ENCODE measurements around the gene SLC9A2. TPM values are rescaled to one million over a fixed set of nuclear protein-coding genes. Genes with fewer than 3 reads are reported as not detected.
A peak's percentile ranks its signal among the peaks of the same experiment; 100 is the strongest.

Gene SLC9A2
- total RNA-seq, 2 experiments from 2014 or later: not detected

- H3K36me3 Mint-ChIP-seq: no peaks in the 10 kb centered on the region
- no peak overlapping the region for H3K4me3 Mint-ChIP-seq
- no peak for DNase-seq
- H3K4me1 Mint-ChIP-seq: no peaks in the 10 kb centered on the region
- H3K9me3 Mint-ChIP-seq (ENCODE audit: low read depth): no peaks in the 10 kb centered on the region
- peaks cover 20% of the 10 kb centered on the region for H3K27me3 Mint-ChIP-seq
- ATAC-seq: no peak
- CTCF ChIA-PET: no interaction called here
- no peak overlapping the region for H3K27ac Mint-ChIP-seq
Observed at GRCh38 chr2:102635317-102635716, 16.0 kb downstream of the SLC9A2 start.

GRCh38 chr2:102636283-102636907, 17.0 kb downstream of the SLC9A2 start:
- Mint-ChIP-seq H3K27ac (no peak overlapping the region), H3K4me3 (no peak overlapping the region), H3K9me3 (ENCODE audit: low read depth) (no peaks in the 10 kb centered on the region), H3K4me1 (no peaks in the 10 kb centered on the region), H3K36me3 (no peaks in the 10 kb centered on the region), H3K27me3 (peaks cover 18% of the 10 kb centered on the region)
- DNase-seq (no peak), ATAC-seq (no peak)
- CTCF ChIA-PET: no interaction called here

DNA sequence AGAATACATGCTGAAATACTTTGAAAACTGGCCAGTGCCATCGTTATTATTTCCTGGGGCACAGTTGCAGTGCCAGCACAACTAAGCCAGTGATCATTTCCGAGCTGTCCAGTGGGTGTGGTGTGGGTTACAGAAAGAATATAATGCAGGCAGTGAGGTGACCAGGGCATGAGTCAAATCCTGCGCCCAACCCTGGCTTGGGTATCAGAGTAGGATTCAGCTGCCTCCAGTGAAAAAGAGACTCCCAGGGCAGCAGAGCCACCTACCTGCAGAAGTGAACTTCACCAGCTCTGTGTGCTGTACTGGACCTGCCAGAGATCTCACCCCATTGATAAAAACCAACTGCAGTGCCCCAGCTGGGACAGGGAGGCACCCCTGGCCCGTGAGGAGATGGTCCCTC, 18.0 kb downstream of the SLC9A2 start:
- Mint-ChIP-seq H3K36me3 (no peaks in the 10 kb centered on the region), H3K27me3 (peaks cover 17% of the 10 kb centered on the region), H3K4me3 (no peak overlapping the region), H3K9me3 (ENCODE audit: low read depth) (no peaks in the 10 kb centered on the region), H3K4me1 (no peaks in the 10 kb centered on the region), H3K27ac (no peak overlapping the region)
- no peak for DNase-seq
- CTCF ChIA-PET: no interaction called here
- no peak for ATAC-seq

GRCh38 chr2:102639429-102639828, 20.1 kb downstream of the SLC9A2 start:
- Mint-ChIP-seq H3K27ac (no peak overlapping the region), H3K4me3 (no peak overlapping the region), H3K4me1 (no peaks in the 10 kb centered on the region), H3K36me3 (no peaks in the 10 kb centered on the region), H3K9me3 (ENCODE audit: low read depth) (no peaks in the 10 kb centered on the region), H3K27me3 (peaks cover 17% of the 10 kb centered on the region)
- CTCF ChIA-PET: no interaction called here
- ATAC-seq: no peak
- no peak for DNase-seq

GRCh38 chr2:102652126-102652525, 32.8 kb downstream of the SLC9A2 start:
- DNase-seq (no peak), ATAC-seq (no peak)
- Mint-ChIP-seq H3K9me3 (ENCODE audit: low read depth) (no peaks in the 10 kb centered on the region), H3K4me1 (no peaks in the 10 kb centered on the region), H3K27me3 (peaks cover 36% of the 10 kb centered on the region), H3K4me3 (no peak overlapping the region), H3K36me3 (no peaks in the 10 kb centered on the region), H3K27ac (no peak overlapping the region)
- CTCF ChIA-PET: no interaction called here

DNA sequence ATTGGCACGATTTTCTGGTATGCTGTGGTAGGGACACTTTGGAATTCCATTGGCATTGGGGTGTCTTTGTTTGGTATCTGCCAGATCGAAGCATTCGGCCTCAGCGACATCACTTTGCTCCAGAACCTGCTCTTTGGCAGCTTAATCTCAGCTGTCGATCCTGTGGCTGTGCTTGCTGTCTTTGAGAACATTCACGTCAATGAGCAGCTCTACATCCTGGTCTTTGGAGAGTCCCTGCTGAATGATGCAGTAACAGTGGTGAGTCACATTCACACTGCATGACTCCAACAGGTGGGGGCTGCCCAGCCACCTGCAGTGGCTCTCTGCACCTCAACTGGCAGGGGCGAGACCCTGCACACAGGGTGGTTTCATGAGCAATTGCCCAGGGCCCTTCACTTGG, 38.4 kb downstream of the SLC9A2 start:
- Mint-ChIP-seq H3K4me3 (no peak overlapping the region), H3K9me3 (ENCODE audit: low read depth) (no peaks in the 10 kb centered on the region), H3K36me3 (no peaks in the 10 kb centered on the region), H3K4me1 (peaks cover 5% of the 10 kb centered on the region), H3K27ac (no peak overlapping the region), H3K27me3 (peaks cover 18% of the 10 kb centered on the region)
- ATAC-seq: no peak
- no peak for DNase-seq
- CTCF ChIA-PET: no interaction called here

DNA sequence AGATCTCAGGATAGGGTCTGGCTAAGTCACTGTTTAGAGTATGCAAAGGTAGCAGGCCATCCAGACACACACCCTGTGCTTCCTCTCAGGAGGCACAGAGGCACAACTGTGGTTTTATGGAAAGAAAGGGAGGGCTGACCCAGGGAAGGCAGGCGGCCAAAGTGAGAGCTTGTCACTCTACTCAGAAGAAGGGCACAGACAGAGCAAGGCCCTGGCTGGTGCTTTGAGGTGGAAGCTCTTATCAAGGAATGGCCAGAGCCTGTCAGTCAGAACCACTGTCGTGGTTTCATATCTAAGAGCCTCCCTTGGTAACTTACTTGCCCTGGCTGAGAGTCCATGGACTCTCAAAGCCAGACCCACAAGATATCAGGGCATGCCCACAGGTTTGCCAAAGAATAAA, 40.7 kb downstream of the SLC9A2 start:
- ATAC-seq (no peak), DNase-seq (no peak)
- no peak overlapping the region for H3K4me3 Mint-ChIP-seq
- peaks cover 15% of the 10 kb centered on the region for H3K4me1 Mint-ChIP-seq
- H3K36me3 Mint-ChIP-seq: no peaks in the 10 kb centered on the region
- no peaks in the 10 kb centered on the region for H3K9me3 Mint-ChIP-seq (ENCODE audit: low read depth)
- H3K27ac Mint-ChIP-seq: no peak overlapping the region
- peaks cover 13% of the 10 kb centered on the region for H3K27me3 Mint-ChIP-seq
- CTCF ChIA-PET: no interaction called here

DNA sequence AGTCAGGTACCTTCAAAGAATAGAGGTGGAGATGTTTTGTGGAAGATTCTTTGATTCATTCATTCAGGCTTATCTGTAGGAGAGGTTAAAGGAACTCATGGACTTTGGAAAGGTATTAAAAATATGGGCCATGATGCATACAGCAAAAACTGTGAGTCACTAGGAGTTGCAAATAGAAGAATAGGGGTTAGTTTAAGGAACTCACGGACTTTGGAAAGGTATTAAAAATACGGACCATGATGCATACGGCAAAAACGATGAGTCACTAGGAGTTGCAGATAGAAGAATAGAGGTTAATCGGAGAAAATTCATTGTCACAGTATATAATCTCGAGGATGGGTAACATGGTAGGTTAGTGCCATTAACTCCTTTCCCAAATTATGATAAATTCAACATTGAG, 41.2 kb downstream of the SLC9A2 start:
- Mint-ChIP-seq H3K9me3 (ENCODE audit: low read depth) (no peaks in the 10 kb centered on the region), H3K4me1 (peaks cover 16% of the 10 kb centered on the region), H3K36me3 (no peaks in the 10 kb centered on the region), H3K4me3 (no peak overlapping the region), H3K27me3 (peaks cover 13% of the 10 kb centered on the region), H3K27ac (no peak overlapping the region)
- DNase-seq: no peak
- CTCF ChIA-PET: no interaction called here
- no peak for ATAC-seq

DNA sequence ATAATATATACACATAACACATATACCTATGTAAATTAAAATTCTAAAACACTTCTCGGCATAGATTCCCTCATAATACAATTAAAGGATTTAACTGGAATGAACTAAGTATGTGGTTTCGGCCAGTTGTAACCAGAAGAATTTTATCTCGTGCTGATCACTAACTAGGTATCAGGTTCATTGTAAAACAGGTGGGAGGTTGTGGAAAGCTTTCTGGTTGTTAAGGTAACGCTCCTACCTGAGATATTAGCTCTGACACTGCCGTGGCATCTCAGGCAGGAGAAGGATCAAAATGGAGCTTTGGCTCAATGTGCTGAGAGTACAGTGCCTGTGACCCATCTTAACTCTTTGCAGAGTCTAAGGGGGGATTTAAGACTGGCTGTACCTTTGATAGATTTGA, 42.5 kb downstream of the SLC9A2 start:
- Mint-ChIP-seq H3K27me3 (peaks cover 13% of the 10 kb centered on the region), H3K4me3 (no peak overlapping the region), H3K9me3 (ENCODE audit: low read depth) (no peaks in the 10 kb centered on the region), H3K27ac (no peak overlapping the region), H3K4me1 (peaks cover 16% of the 10 kb centered on the region), H3K36me3 (no peaks in the 10 kb centered on the region)
- CTCF ChIA-PET: no interaction called here
- no peak for DNase-seq
- no peak for ATAC-seq

GRCh38 chr2:102662833-102663232, 43.5 kb downstream of the SLC9A2 start:
- Mint-ChIP-seq H3K4me1 (peaks cover 16% of the 10 kb centered on the region), H3K4me3 (no peak overlapping the region), H3K27ac (no peak overlapping the region), H3K27me3 (peaks cover 13% of the 10 kb centered on the region), H3K9me3 (ENCODE audit: low read depth) (no peaks in the 10 kb centered on the region), H3K36me3 (no peaks in the 10 kb centered on the region)
- ATAC-seq (no peak), DNase-seq (no peak)
- CTCF ChIA-PET: no interaction called here

GRCh38 chr2:102663381-102663780, 44.0 kb downstream of the SLC9A2 start:
- CTCF ChIA-PET: no interaction called here
- H3K27me3 Mint-ChIP-seq: peaks cover 13% of the 10 kb centered on the region
- no peak overlapping the region for H3K27ac Mint-ChIP-seq

GRCh38 chr2:102664471-102664909, 45.1 kb downstream of the SLC9A2 start:
- Mint-ChIP-seq H3K27me3 (peaks cover 13% of the 10 kb centered on the region), H3K9me3 (ENCODE audit: low read depth) (no peaks in the 10 kb centered on the region), H3K4me1 (peaks cover 16% of the 10 kb centered on the region), H3K36me3 (no peaks in the 10 kb centered on the region), H3K4me3 (no peak overlapping the region), H3K27ac (no peak overlapping the region)
- DNase-seq (no peak), ATAC-seq (peak; percentile 47)
- CTCF ChIA-PET: no interaction called here

More at GRCh38 chr2:102663381-102663780, 44.0 kb downstream of the SLC9A2 start:
- Mint-ChIP-seq H3K9me3 (ENCODE audit: low read depth) (no peaks in the 10 kb centered on the region), H3K36me3 (no peaks in the 10 kb centered on the region), H3K4me1 (peaks cover 16% of the 10 kb centered on the region), H3K4me3 (no peak overlapping the region)
- DNase-seq (no peak), ATAC-seq (no peak)

DNA sequence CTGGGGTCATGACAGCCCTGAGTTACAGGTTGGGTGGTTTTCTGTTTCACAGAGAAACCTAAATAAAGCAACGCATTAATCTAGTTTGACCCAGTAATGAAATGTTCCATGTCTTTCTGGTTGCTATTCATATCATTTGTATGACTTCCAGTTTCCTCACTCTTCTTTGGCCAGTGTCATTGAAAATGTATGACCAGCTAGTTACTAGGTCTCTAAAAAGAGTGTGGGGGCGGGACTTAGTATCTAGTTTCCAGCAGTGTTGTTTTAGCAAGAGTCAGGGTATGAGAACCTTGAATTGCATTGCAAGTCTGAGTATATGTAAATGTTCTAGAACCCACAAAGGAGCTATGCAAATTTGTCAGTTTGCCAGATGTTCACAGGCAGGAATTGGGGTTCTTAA, 47.7 kb downstream of the SLC9A2 start:
- Mint-ChIP-seq H3K27me3 (peaks cover 15% of the 10 kb centered on the region), H3K27ac (no peak overlapping the region), H3K9me3 (ENCODE audit: low read depth) (no peaks in the 10 kb centered on the region), H3K36me3 (no peaks in the 10 kb centered on the region), H3K4me3 (no peak overlapping the region), H3K4me1 (peaks cover 16% of the 10 kb centered on the region)
- CTCF ChIA-PET: no interaction called here
- DNase-seq (no peak), ATAC-seq (no peak)

DNA sequence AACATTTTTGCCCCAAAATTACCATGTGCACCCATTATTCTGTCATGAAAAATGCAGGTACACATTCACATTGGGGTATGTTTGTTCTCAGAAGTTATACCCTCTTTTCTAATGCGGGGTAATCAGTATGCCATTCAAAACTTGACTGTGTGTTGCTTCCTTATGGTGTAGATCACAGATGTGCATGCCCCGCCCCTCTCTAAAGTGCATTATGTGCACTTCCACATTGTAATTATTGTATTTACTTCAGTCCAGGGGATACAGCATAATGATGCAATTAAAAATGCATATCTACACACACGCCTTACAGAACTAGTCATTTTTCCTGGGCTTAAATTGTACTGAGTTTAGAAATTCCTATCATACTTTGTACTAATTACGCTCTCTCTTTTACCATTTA, 48.8 kb downstream of the SLC9A2 start:
- ATAC-seq: no peak
- Mint-ChIP-seq H3K4me3 (no peak overlapping the region), H3K27me3 (peaks cover 13% of the 10 kb centered on the region), H3K27ac (no peak overlapping the region), H3K4me1 (peaks cover 8% of the 10 kb centered on the region), H3K36me3 (no peaks in the 10 kb centered on the region), H3K9me3 (ENCODE audit: low read depth) (no peaks in the 10 kb centered on the region)
- CTCF ChIA-PET: no interaction called here
- no peak for DNase-seq

GRCh38 chr2:102669401-102669800, 50.0 kb downstream of the SLC9A2 start:
- H3K36me3 Mint-ChIP-seq: no peaks in the 10 kb centered on the region
- peaks cover 9% of the 10 kb centered on the region for H3K27me3 Mint-ChIP-seq
- CTCF ChIA-PET: no interaction called here
- H3K4me3 Mint-ChIP-seq: no peak overlapping the region
- no peaks in the 10 kb centered on the region for H3K9me3 Mint-ChIP-seq (ENCODE audit: low read depth)
- no peak overlapping the region for H3K27ac Mint-ChIP-seq
- no peak for DNase-seq
- no peak for ATAC-seq
- H3K4me1 Mint-ChIP-seq: peaks cover 6% of the 10 kb centered on the region

All from activated CD8-positive, alpha-beta memory T cell treated with anti-CD3 and anti-CD28 coated beads, Interleukin-2, amount 10 ng/mL, durations not matched to agents 7 days and 5 days (primary cell).